ENCODE measurements around the gene HBP1. TPM values are rescaled to one million over a fixed set of nuclear protein-coding genes. Genes with fewer than 3 reads are reported as not detected.
A peak's percentile ranks its signal among the peaks of the same experiment; 100 is the strongest.

The HBP1 gene
- total RNA-seq (2013): 110 TPM
- polyA plus RNA-seq (10 to 100 TPM; 41.2 to 52.9 (median 44.7) TPM), polyA minus RNA-seq (57.9 and 61.8 TPM in 2 replicates), total RNA-seq (270 to 517 (median 418) reads per million in 11 experiments)

- WGBS (ENCODE audit: insufficient coverage): 0% methylated on average over 35 of the region's 44 CpGs
- H3K27me3 ChIP-seq (ENCODE audit: control insufficient read depth in 2 of 2, insufficient read depth in 2 of 2, low read length in 2 of 2): no peaks in the 10 kb centered on the region
- Mint-ChIP-seq H3K4me3 (peak within 1 kb of the TSS; percentile 92 to 95), H3K4me1 (peaks cover 19% of the 10 kb centered on the region), H3K27ac (peak within 1 kb of the TSS; percentile 98 to 100 (median 99)), H3K27me3 (ENCODE audit: low read depth in 3 of 3) (peaks cover 0 to 1% (median 0%) of the 10 kb centered on the region in 3 donors), H3K36me3 (peaks cover 7 to 8% of the 10 kb centered on the region in 2 donors), H3K9me3 (peaks cover 0 to 3% (median 0%) of the 10 kb centered on the region in 7 donors)
- H3K9ac ChIP-seq (ENCODE audit: insufficient read depth, low read length, poor library complexity, severe bottlenecking): peak within 1 kb of the TSS; percentile 99
- peak within 1 kb of the TSS; percentile 92 to 100 for H3K27ac ChIP-seq (ENCODE audit: low read depth in 1 of 2, low read length in 2 of 2)
- peak within 1 kb of the TSS; percentile 97 for H3K4me2 ChIP-seq (replicated peaks; ENCODE audit: extremely low read depth, low read length, poor library complexity, severe bottlenecking)
- H3K79me2 ChIP-seq (ENCODE audit: insufficient read depth, low read length): peaks cover 39% of the 10 kb centered on the region
- peak; percentile 99 to 100 (median 100) for DNase-seq
- H3K9me3 ChIP-seq (replicated peaks in 1 of 2; ENCODE audit: control insufficient read depth in 1 of 2, insufficient read depth in 1 of 2, low read length in 2 of 2): no peaks in the 10 kb centered on the region
- H3K4me3 ChIP-seq (replicated peaks in 1 of 3; ENCODE audit: low read depth in 2 of 3, low read length in 3 of 3): peak within 1 kb of the TSS; percentile 85 to 99 (median 94)
- peaks cover 35% of the 10 kb centered on the region for H4K20me1 ChIP-seq (ENCODE audit: insufficient read depth, low read length)
- peaks cover 0 to 5% of the 10 kb centered on the region in 2 donors for H3K36me3 ChIP-seq (replicated peaks in 1 of 2; ENCODE audit: control insufficient read depth in 1 of 2, insufficient read depth in 2 of 2, low read length in 2 of 2)
- peak within 1 kb of the TSS; percentile 66 for H2AFZ ChIP-seq (ENCODE audit: insufficient read depth, low read depth, low read length, poor library complexity, severe bottlenecking)
- H3K4me1 ChIP-seq (ENCODE audit: control insufficient read depth in 1 of 2, insufficient read depth in 2 of 2, low read length in 2 of 2): peaks cover 14 to 18% of the 10 kb centered on the region in 2 donors
- intact Hi-C loops (cut with micrococcal nuclease): loop anchor here (5.0 to 10.0 kb wide), 4 partner anchors 296 to 746 kb away; partner anchors contain the start of genes DLD (in 1 of the 2) and PIK3CG (in 1 of the 2)
- TF ChIP-seq CTCF (IDR thresholded peaks at IDR 0.05): no peak
Measured at GRCh38 chr7:107168233-107169119, at the start of gene HBP1. Gene HBP1 (plus strand): TSS chr7:107169003. CDS start chr7:107179894, 10,891 bp downstream.

GRCh38 chr7:107119376-107120105 lies 49.3 kb upstream of the HBP1 start:
- intact Hi-C loops (cut with micrococcal nuclease): no loop called here
- Histone ChIP-seq H3K36me3 (replicated peaks in 1 of 2; ENCODE audit: control insufficient read depth in 1 of 2, insufficient read depth in 2 of 2, low read length in 2 of 2) (no peaks in the 10 kb centered on the region), H2AFZ (ENCODE audit: insufficient read depth, low read depth, low read length, poor library complexity, severe bottlenecking) (no peak overlapping the region), H3K9me3 (replicated peaks in 1 of 2; ENCODE audit: control insufficient read depth in 1 of 2, insufficient read depth in 1 of 2, low read length in 2 of 2) (no peaks in the 10 kb centered on the region), H4K20me1 (ENCODE audit: insufficient read depth, low read length) (no peaks in the 10 kb centered on the region), H3K4me1 (ENCODE audit: control insufficient read depth in 1 of 2, insufficient read depth in 2 of 2, low read length in 2 of 2) (no peaks in the 10 kb centered on the region), H3K4me2 (replicated peaks; ENCODE audit: extremely low read depth, low read length, poor library complexity, severe bottlenecking) (no peak overlapping the region), H3K9ac (ENCODE audit: insufficient read depth, low read length, poor library complexity, severe bottlenecking) (no peak overlapping the region), H3K27me3 (ENCODE audit: control insufficient read depth in 2 of 2, insufficient read depth in 2 of 2, low read length in 2 of 2) (no peaks in the 10 kb centered on the region), H3K79me2 (ENCODE audit: insufficient read depth, low read length) (no peaks in the 10 kb centered on the region), H3K4me3 (replicated peaks in 1 of 3; ENCODE audit: low read depth in 2 of 3, low read length in 3 of 3) (no peak overlapping the region), H3K27ac (ENCODE audit: low read depth in 1 of 2, low read length in 2 of 2) (no peak overlapping the region)
- peaks cover 0 to 2% (median 0%) of the 10 kb centered on the region in 3 donors for H3K27me3 Mint-ChIP-seq (ENCODE audit: low read depth in 3 of 3)
- no peak for DNase-seq
- no peaks in the 10 kb centered on the region for H3K9me3 Mint-ChIP-seq
- H3K36me3 Mint-ChIP-seq: no peaks in the 10 kb centered on the region
- H3K27ac Mint-ChIP-seq: no peak overlapping the region
- no peak overlapping the region for H3K4me3 Mint-ChIP-seq
- no peak for TF ChIP-seq CTCF (IDR thresholded peaks at IDR 0.05)
- H3K4me1 Mint-ChIP-seq: peaks cover 10% of the 10 kb centered on the region
- 95% methylated on average over 4 of the region's 6 CpGs for WGBS (ENCODE audit: insufficient coverage)
